Thoracic aorta (tissue), 2 donors: Measurements from ENCODE around the gene ZNF770. TPM values are rescaled to one million over a fixed set of nuclear protein-coding genes. Genes with fewer than 3 reads are reported as not detected.

Source experiments
- ATAC-seq: fragments of 150-250 bp; one replicate; pipeline ENCODE4 v1.8.0; 2017; ENCODE audit warnings: low read depth; ENCODE audit not compliant: insufficient number of reproducible peaks, low FRiP score
- DNase-seq: peaks from one replicate; pipeline ENCODE4 v3.0.0-alpha.2; 2020; ENCODE audit warnings: low spot score
- H3K27ac ChIP-seq, 2 donors: fragments of 200-600 bp; sonication (generic); 1 replicate in 1 of 2; 2 replicates in 1 of 2; pipeline ENCODE4 v1.5.1; 2016; ENCODE audit warnings: mild to moderate bottlenecking in 2 of 2, moderate library complexity in 2 of 2
- H3K27me3 ChIP-seq: fragments of 200-600 bp; sonication (generic); replicated peaks from 2 replicates; pipeline ENCODE4 v1.6.0; 2016; ENCODE audit warnings: mild to moderate bottlenecking; ENCODE audit not compliant: insufficient read depth
- H3K36me3 ChIP-seq: fragments of 200-600 bp; sonication (generic); one replicate; pipeline ENCODE4 v1.5.1; 2016
- H3K4me1 ChIP-seq, 2 donors: fragments of 200-600 bp; sonication (generic); 1 replicate in 1 of 2; 2 replicates in 1 of 2; pipeline versions ENCODE4 v1.5.1 to v1.6.0; 2016; ENCODE audit warnings: low read depth in 2 of 2, mild to moderate bottlenecking in 1 of 2; ENCODE audit not compliant: control insufficient read depth in 1 of 2
- H3K4me3 ChIP-seq: fragments of 200-600 bp; sonication (generic); 2 replicates; pipeline ENCODE4 v1.5.1; 2016; ENCODE audit warnings: mild to moderate bottlenecking
- H3K9me3 ChIP-seq: fragments of 200-600 bp; sonication (generic); 2 replicates; pipeline ENCODE4 v1.5.1; 2016
- total RNA-seq, 2 donors: library from RNA; depleted of rRNA; stranded (reverse); fragments of >200 nt; gene quantifications; one replicate each; pipeline versions ENCODE4 v1.1.0 to v1.2.3, GENCODE V29; 2016
- TF ChIP-seq, protein P1 (sequence below): fragments of 200-600 bp; sonication (generic); IDR thresholded peaks from one replicate; pipeline ENCODE4 v1.5.1; 2019; ENCODE audit warnings: antibody characterized with exemption

The ZNF770 gene
- total RNA-seq, 2 donors from 2014 or later = 13.7 to 31.4 TPM

DNA sequence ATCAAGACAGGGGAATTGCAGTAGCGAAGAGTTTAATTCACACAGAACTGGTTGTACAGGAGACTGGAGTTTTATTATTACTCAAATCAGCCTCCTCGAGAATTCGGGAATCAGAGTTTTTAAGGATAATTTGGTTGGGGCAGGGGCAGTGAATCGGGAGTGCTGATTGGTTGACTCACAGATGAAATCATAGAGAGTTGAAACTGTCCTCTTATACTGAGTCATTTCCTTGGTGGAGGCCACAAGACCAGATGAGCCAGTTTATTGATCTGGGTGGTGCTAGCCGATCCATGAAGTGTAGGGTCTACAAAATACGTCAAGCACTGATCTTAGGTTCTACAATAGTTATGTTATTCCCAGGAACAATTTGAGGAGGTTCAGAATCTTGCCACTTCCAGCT, 5.3 kb upstream of the ZNF770 start:
- TF ChIP-seq, protein P1, sequence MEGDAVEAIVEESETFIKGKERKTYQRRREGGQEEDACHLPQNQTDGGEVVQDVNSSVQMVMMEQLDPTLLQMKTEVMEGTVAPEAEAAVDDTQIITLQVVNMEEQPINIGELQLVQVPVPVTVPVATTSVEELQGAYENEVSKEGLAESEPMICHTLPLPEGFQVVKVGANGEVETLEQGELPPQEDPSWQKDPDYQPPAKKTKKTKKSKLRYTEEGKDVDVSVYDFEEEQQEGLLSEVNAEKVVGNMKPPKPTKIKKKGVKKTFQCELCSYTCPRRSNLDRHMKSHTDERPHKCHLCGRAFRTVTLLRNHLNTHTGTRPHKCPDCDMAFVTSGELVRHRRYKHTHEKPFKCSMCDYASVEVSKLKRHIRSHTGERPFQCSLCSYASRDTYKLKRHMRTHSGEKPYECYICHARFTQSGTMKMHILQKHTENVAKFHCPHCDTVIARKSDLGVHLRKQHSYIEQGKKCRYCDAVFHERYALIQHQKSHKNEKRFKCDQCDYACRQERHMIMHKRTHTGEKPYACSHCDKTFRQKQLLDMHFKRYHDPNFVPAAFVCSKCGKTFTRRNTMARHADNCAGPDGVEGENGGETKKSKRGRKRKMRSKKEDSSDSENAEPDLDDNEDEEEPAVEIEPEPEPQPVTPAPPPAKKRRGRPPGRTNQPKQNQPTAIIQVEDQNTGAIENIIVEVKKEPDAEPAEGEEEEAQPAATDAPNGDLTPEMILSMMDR = no peak
- H3K27me3 ChIP-seq = no peaks in the 10 kb centered on the region
- H3K9me3 ChIP-seq = no peaks in the 10 kb centered on the region
- H3K36me3 ChIP-seq = no peaks in the 10 kb centered on the region
- H3K4me3 ChIP-seq = no peak overlapping the region
- peaks cover 2 to 7% of the 10 kb centered on the region in 2 donors for H3K4me1 ChIP-seq
- no peak overlapping the region for H3K27ac ChIP-seq
- ATAC-seq = no peak
- no peak for DNase-seq

DNA sequence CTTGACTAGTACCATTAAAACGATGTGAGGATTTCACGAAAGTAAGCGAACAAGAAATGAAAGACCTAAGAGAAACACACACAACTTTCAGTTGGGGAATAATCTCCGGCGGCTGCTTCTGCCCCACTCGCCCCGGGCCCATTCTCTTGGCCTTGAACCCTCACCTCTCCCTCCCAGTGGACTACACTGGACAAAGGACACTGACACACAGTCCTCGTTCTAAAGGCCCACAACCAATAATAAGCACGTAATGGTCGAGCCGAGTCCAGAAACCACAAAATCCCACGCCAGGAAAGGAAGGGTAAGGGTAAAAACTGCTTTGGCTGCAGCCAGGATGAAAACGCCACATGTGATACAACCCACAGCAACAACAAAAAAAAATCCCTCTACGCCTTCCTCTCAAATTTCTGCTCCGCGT, 469 bp downstream of the ZNF770 start:
- TF ChIP-seq, protein P1 = no peak
- H3K27ac ChIP-seq = peak overlapping the region; percentile 99 to 100
- peaks cover 4% of the 10 kb centered on the region for H3K36me3 ChIP-seq
- no peaks in the 10 kb centered on the region for H3K27me3 ChIP-seq
- no peak for DNase-seq
- no peak for ATAC-seq
- peaks cover 20 to 38% of the 10 kb centered on the region in 2 donors for H3K4me1 ChIP-seq
- no peaks in the 10 kb centered on the region for H3K9me3 ChIP-seq
- H3K4me3 ChIP-seq = peak overlapping the region; percentile 77

DNA sequence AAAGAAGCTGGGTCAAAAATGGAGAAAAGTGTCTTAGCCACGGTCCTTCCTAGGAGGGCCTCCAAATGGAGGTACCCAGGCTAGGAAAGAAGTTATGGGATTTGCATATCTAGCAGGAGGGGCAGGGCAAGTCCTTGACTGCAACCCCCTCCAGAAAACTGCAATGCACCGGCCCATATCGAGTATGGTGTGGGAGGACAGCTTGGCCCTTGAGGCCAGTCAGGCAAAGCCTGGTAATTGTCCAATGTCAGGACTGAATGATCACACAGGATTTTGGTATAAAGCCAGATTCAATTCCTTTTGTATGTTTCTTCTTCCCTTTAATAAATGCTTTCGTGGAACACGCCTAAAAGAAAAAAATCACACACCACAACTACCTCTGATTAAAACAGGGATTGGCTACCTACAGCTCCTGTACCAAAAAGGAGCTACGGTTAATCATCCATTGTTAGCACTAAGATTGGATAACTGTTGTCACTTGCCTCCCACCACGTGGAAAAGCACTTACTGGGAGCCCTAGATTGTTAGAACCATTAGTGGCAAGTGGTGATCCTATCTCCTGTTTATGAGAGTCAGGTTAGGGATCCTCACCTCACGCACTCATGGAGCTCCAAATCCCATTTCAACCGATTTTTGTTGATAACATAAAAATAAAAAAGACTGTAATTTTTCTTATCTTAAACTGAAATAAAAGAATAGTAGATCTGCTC, 1.2 kb downstream of the ZNF770 start:
- Histone ChIP-seq H3K27ac (peak overlapping the region in 1 of 2 donors; percentile 100), H3K9me3 (no peaks in the 10 kb centered on the region), H3K36me3 (peaks cover 8% of the 10 kb centered on the region), H3K27me3 (no peaks in the 10 kb centered on the region), H3K4me3 (peak overlapping the region; percentile 77), H3K4me1 (peaks cover 20 to 38% of the 10 kb centered on the region in 2 donors)
- ATAC-seq (no peak), DNase-seq (no peak)
- TF ChIP-seq, protein P1 = no peak

DNA sequence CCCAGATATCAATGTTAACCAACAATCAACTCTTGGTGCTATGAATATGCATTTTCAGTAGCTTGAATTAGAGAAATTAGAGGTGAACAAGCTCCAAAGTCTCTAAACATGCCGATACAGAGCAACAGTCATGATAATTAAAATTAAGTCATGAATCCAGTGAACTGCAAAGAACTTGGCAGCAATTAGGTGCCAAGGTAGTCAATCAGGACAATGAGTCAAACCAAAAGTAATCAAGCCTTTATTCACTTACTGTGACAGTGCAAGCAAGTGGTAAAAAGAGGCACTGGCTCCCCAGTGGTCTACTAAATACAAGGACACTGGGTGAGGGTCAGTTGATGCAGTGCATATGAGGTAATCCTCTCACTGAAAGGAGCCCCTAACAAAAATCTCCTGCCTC, 1.8 kb downstream of the ZNF770 start:
- no peak for ATAC-seq
- TF ChIP-seq, protein P1 = no peak
- H3K4me1 ChIP-seq = peaks cover 20 to 38% of the 10 kb centered on the region in 2 donors
- no peak for DNase-seq
- H3K4me3 ChIP-seq = peak overlapping the region; percentile 77
- H3K27me3 ChIP-seq = no peaks in the 10 kb centered on the region
- H3K36me3 ChIP-seq = peaks cover 12% of the 10 kb centered on the region
- H3K27ac ChIP-seq = no peak overlapping the region
- H3K9me3 ChIP-seq = no peaks in the 10 kb centered on the region

DNA sequence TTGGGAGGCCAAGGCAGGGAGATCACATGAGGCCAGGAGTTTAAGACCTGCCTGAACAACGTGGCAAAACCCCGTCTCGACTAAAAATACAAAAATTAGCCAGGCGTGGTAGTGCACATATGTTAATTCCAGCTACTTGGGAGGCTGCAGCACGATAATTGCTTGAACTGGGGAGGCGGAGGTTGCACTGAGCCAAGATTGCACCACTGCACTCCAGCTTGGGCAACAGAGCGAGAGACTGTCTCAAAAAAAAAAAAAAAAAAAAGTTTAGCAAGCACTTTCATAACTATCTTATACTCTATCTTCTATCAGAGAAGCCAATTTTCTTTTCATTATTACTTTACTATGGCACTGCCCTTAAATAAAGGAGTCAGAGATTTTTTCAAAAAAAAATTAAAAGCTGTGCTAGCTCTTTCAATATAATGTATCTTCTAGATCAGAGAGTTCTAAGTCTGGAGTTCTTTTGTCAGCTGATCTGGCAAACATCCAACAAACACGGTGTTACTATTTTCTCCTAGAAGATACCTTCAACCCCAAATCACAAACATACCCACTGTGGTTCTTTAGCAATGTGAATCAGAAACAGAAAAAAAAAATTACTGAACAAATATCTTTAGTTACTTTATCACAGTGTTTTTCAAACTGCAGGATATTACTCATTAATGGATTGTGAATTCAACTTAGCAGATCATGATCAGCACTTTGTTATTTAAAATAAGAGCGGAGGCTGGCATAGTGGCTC, 3.0 kb downstream of the ZNF770 start:
- H3K4me3 ChIP-seq = no peak overlapping the region
- no peaks in the 10 kb centered on the region for H3K9me3 ChIP-seq
- ATAC-seq (no peak), DNase-seq (no peak)
- TF ChIP-seq, protein P1 = no peak
- H3K4me1 ChIP-seq = peaks cover 20 to 38% of the 10 kb centered on the region in 2 donors
- H3K27me3 ChIP-seq = no peaks in the 10 kb centered on the region
- no peak overlapping the region for H3K27ac ChIP-seq
- H3K36me3 ChIP-seq = peaks cover 14% of the 10 kb centered on the region
